ENCODE data around the gene FADS1.

FADS1 gene

DNA sequence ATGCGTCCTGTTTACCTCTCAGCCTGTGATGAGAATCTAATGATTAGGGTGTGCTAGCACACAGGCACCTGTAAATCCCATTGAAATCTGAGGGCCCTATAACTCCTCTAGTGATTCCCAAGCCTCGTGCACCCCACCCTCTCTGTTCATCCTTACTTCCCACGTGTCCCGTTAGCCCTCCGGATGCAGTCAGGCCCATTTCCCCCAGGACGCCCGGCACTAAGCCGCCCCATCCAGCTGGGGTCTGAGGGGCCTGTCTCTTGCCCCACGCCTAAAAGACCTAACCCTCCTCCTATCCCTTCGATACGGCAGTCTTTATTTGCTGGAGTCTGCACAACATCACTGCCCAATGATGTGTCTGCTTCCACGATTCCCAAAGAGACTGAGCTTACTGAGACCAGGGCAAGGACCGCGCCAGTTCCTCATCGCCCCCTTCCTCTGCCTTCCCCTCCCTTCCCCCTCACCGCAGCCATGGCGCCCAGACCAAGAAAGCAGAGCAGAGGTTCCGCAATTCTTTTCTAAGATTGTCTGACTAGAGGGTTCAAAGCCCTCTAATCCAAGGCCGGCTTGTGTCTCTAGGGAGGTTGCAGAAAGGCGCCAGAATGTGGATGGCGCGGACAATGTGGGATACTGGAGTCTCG is 10.2 kb upstream of the FADS1 start:
- peak; percentile 28 for DNase-seq (ENCODE audit: low spot score)

DNA sequence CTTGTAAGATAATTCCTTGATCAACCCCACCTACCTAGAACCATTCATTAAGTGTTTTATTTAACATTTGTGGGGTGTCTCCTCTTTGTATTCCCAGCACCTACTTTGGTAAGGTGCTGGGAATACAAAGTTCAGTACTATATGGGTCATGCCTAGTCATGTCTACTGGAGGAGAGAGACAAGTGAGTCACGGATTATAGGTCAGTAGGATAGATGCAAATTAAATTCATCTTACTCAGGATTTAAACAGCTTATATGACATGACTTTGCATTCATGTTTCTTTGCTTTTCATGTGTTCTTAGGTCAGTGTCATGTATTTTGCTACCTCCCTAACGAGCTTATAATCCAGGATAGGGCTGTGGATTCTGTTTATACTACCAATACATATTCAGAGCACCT is 3.4 kb upstream of the FADS1 start:
- no peak for DNase-seq (ENCODE audit: low spot score)

DNA sequence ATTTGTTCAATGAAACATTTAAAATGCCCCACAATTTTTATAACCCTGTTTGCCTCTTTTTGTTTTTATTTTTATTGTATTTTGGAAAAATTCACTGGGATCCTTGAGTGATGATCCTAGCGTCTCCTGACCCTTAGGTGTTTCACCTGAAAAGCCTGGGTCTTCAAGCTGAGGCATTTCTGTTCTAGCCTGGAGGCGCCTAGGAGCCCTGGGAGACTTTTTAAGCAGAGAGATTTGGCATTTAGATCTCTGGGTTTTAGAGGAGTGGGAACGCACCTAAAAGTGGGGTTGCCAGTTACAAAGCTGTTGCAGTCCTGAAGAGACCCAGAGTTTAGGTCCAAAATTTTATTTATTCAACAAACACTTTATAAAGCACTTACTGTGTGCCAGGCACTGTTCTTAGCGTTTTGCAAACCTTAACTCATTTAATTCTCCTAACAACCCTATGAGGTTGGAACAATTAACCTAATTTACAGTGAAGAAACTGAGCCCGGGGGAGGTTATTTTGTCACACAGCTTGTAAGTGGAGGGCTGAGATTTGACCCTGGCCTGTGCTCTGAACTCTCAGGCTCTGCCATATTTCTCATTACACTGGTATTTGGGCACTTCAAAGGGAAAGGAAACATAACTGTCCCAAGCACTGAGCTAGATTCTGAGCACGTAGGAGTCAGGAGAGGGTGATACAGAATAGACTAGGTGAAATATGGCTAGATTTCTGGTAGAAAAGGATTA is 834 bp upstream of the FADS1 start:
- DNase-seq (ENCODE audit: low spot score): no peak

- peak; percentile 73 for DNase-seq (ENCODE audit: low spot score)
Observed at GRCh38 chr11:61815790-61816735, 740 bp downstream of the FADS1 start.

DNA sequence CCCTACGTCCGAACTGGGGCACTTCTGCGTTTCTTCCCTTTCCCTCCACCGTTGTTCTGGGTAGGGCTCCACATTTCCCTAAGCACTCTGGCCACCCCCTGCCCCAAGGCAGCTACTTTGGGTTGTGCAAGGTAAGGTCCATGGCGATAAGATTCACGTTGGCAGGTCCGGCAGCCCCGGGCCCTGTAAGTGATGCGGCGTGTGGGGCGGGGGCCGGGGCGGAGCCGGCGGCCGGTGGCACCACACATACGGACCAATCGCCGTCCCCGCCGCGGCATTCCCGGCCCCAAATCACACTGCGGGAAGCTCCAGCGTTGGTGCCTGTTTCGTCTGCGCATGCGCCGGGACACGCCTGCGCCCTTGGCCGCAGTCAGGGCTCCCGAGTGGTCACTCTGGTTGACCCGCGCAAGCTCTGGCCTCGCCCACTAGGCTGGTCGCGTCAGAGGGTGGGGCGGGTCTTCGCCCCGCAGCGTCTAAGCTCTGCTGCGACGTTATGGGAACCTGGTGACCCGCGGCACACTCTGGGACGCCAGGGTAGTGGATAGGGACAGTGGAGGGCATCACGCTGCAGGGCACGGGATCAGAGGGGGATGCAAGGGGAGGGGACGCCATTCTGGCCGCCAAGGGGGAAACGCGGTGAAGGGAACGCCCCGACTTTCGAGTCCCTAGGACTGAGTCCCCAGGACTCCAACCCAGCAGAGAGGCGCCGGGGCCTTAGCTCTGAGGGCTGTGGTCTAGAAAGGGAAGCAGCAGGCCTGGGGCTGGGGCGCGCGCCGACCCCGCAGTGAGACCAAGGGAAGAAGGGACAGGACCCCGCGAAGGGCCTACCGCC is 1.6 kb downstream of the FADS1 start:
- DNase-seq (ENCODE audit: low spot score): peak; percentile 91

GRCh38 chr11:61814247-61814957 is 2.4 kb downstream of the FADS1 start:
- peak; percentile 51 for DNase-seq (ENCODE audit: low spot score)

DNA sequence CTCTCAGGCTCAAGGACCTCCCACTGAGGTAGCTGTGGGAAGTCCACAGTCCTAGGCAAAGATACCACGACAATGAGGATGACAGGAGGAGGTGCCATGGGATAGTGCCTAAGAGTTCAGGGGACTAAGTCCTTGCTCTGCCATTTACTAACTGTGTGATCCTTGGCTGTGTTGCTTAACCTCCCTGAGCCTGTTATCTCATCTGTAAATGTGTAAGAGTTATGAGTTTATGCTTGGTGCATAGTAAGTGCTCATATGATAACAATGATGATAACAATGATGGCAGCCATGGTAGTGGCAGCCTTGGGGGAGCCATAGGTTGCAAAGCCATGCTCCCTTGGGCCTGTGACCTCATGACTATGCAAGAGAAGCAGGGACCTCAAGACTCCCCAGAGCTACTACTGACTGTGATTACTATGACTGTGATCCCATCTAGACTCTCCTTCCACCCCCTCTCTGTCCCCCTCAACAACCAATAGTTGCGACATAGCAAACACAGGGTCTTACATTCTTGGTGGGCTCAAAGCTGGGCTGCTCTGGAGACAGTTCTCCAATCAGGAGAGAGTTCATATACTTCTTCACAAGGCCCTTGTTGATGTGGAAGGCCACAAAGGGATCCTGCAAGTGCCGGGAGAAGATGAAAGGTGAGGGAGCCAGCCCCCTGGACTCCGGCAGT is 3.9 kb downstream of the FADS1 start:
- DNase-seq (ENCODE audit: low spot score): no peak

- DNase-seq (ENCODE audit: low spot score): no peak
Observed at GRCh38 chr11:61811831-61812230, 5.0 kb downstream of the FADS1 start.

DNA sequence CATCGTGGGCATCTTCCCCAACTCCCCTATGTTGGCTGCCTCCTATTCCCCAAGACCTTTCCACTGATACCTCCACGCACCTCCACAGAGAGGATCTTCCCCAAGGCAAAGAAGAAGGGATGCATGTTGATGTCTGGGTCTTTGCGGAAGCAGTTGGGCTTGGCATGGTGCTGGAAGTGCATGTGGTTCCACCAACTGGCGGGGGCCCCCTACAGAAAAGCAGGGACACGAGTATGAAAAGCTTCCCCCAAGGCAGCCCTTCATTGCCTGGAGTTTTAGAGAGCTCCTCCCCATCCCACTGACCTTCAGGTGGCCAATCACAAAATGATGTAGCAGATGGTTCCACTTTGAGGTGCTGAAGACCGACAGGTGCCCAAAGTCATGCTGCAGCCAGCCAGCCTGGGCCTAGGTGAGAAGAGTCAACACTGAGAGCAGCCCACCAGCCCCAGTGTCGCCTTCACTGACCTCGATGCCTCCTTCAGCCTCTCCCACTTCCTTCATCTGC is 6.1 kb downstream of the FADS1 start:
- no peak for DNase-seq (ENCODE audit: low spot score)

- DNase-seq (ENCODE audit: low spot score): no peak
Observed at GRCh38 chr11:61806785-61807184, 10.0 kb downstream of the FADS1 start.

DNA sequence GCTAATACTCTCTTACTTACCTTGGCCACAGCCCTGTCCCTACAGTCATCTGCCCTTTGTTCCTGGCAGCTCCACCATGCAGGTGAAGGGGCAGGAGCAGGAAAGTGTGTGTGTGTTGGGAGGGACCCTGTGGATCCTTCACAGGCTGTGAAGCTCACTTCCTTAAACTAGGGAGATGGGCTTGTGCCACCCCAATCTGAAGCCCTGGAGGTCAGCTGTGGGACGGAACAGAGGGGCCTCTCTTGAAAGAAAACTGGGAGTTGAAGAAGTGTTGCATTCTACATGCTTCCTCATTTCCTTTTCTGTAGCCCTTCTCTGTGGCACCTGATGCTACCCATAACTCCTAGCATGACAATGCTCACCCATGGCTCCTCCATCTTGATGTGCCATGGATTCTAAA is 11.7 kb downstream of the FADS1 start:
- DNase-seq (ENCODE audit: low spot score): no peak

DNA sequence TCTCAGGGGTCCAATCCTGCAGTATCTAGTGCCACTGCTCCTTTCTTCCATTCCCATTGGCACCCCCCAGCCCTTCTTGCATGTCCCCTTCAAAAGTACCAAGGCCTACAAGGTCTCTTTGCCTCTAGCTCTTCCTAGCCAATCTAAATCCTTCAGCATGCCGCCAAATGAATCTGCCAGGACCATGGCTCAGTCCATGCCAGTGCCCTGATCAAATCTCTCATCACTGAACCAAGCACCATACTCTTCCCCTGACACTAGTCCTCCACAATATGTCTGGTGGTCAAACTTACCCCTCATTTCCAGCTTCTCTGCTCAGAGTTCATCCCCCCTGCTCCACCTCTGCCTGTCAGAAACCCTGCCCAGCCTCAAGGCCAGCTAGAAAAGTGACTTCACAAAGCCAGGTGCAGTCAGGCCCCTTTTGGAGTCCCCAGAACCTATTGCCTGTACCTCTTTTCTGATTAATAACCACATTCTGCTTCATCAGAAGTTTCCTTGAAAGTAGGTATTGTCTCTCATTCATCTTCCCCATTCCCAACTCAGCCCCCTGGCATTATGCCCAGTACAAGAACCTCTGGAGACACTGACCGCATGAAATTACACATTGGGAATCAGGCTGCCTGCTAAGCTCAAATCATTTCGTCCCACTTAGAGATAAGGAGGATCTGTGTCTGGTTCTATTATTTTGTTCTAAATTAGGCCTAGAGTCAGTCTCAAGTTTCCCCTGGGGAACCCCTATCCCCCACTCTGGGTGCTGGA is 12.7 kb downstream of the FADS1 start:
- DNase-seq (ENCODE audit: low spot score): no peak

- no peak for DNase-seq (ENCODE audit: low spot score)
Observed at GRCh38 chr11:61802605-61803004, 14.2 kb downstream of the FADS1 start.

- no peak for DNase-seq (ENCODE audit: low spot score)
Observed at GRCh38 chr11:61800331-61801281, 16.2 kb downstream of the FADS1 start.

DNA sequence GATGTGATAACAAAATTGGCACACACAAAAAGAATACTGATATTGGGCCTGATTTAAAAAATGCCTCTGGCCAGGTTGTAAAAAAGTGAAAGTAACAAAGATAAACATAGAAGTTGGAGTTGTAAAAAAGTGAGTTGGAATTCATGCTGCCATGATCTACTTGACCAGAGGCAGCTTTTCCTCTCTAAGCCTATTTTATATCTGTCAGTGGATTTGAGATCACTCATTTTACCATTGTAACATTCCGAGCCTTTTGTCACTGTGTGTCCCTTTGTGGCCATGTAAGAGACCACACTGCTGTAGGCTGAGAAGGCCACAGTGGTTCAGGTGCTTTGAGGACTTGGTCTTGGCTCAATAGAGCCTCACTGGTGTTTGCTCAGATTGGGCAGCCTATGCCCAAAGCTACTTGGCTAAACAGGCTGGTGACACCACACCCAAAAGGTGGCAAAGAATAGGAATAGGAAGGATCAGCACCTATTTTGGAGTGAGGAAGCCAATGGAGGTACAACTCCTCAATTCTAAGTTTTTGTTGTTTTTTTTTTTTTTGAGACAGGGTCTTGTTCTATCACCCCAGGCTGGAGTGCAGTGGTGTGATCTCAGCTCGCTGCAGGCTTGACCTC is 17.0 kb downstream of the FADS1 start:
- no peak for DNase-seq (ENCODE audit: low spot score)

DNA sequence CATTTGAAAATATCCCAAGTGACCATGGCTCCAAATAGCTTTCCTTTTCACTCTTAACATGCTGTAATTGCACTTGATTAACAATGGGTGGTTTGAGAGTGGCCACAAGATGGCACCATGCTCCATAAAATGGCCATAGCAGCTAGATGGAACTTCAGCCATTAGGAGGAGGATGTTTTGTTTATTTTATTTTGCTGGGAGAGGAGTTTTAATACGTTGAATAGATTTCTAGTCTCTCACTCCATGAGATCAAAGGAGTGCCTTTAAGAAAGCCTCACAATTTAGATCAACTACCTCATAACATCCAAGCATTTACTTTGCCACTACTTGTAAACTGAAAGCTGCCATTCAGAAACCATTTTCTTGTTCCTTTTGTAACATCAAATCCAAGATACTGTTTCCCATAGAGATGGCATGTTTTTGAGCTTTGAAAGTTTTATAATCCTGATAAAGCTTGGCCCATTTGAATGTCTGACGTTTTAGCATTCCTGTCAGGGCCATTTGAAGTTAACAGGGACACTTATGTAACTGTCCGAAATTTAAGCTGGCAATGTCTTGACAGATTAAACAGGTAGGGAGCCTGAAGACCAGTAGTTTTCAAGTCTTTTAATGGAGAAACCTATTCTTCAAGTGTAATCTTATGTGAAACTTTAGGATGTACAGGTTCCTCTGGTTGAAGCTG is 19.4 kb downstream of the FADS1 start:
- DNase-seq (ENCODE audit: low spot score): peak; percentile 68

GRCh38 chr11:61795876-61796526 is 20.8 kb downstream of the FADS1 start:
- DNase-seq (ENCODE audit: low spot score): no peak
